Activated CD4-positive, alpha-beta T cell treated with anti-CD3 and anti-CD28 coated beads, Interleukin-2, Interleukin-4, amounts not matched to agents 100 ng/mL and 50 ng/mL, durations not matched to agents 16 hours and 8 hours (primary cell): ENCODE results near the gene REN.

Source experiments
- DNase-seq: peaks from one replicate; pipeline ENCODE4 v3.0.0-alpha.2; 2020; ENCODE audit warnings: low spot score

The REN gene

GRCh38 chr1:204166219-204166618, at the start of gene REN:
TSS of gene REN (minus strand) at chr1:204166337. CDS start at chr1:204166293, 44 bp downstream.
- no peak for DNase-seq

GRCh38 chr1:204213668-204214662, 47.8 kb upstream of the REN start, which contains the start of gene GOLT1A:
TSS of gene GOLT1A (minus strand) at chr1:204213988. CDS start at chr1:204213906, 82 bp downstream.
- peak; percentile 26 for DNase-seq

- DNase-seq = no peak
Observed at GRCh38 chr1:204212715-204213114, 46.6 kb upstream of the REN start.

GRCh38 chr1:204211046-204211445, 44.9 kb upstream of the REN start:
- DNase-seq = no peak

GRCh38 chr1:204207136-204207616, 41.0 kb upstream of the REN start:
- DNase-seq = peak; percentile 63

GRCh38 chr1:204206121-204206520, 40.0 kb upstream of the REN start:
- DNase-seq = no peak

- no peak for DNase-seq
Observed at GRCh38 chr1:204205486-204205885, 39.3 kb upstream of the REN start.

- no peak for DNase-seq
Observed at GRCh38 chr1:204204944-204205343, 38.8 kb upstream of the REN start.

- DNase-seq = no peak
Observed at GRCh38 chr1:204203206-204203767, 37.1 kb upstream of the REN start.

- DNase-seq = no peak
Observed at GRCh38 chr1:204202481-204202880, 36.3 kb upstream of the REN start.

GRCh38 chr1:204201348-204202040, 35.4 kb upstream of the REN start:
- no peak for DNase-seq

- no peak for DNase-seq
Observed at GRCh38 chr1:204199579-204199978, 33.4 kb upstream of the REN start.

GRCh38 chr1:204198348-204199340, 32.5 kb upstream of the REN start:
- no peak for DNase-seq

GRCh38 chr1:204197068-204197467, 30.9 kb upstream of the REN start:
- DNase-seq = no peak

GRCh38 chr1:204196068-204196795, 30.1 kb upstream of the REN start, which contains the start of gene KISS1:
TSS of gene KISS1 (minus strand) at chr1:204196491. CDS start at chr1:204192876, 3,615 bp downstream.
- DNase-seq = no peak

GRCh38 chr1:204194771-204195170, 28.6 kb upstream of the REN start:
- DNase-seq = no peak

GRCh38 chr1:204194080-204194479, 27.9 kb upstream of the REN start:
- DNase-seq = no peak

GRCh38 chr1:204192589-204193352, 26.6 kb upstream of the REN start:
- DNase-seq = no peak

- DNase-seq = no peak
Observed at GRCh38 chr1:204192046-204192445, 25.9 kb upstream of the REN start.

GRCh38 chr1:204191456-204191855, 25.3 kb upstream of the REN start:
- DNase-seq = no peak
